HEK293 (cell line): Measurements from ENCODE around the gene SLC22A16.

ENCODE experiments used
- CTCF ChIA-PET: fragments of 350-600 bp; formaldehyde crosslinking; extraction: SDS; loops from one replicate; lab custom pipeline; 2021; ENCODE audit warnings: antibody characterized with exemption; lab: Yijun Ruan, JAX
- POLR2A ChIA-PET: fragments of 300-600 bp; formaldehyde crosslinking; extraction: SDS; loops from one replicate; lab custom pipeline; 2020; ENCODE audit warnings: antibody characterized with exemption, inconsistent platforms; lab: Yijun Ruan, JAX
- H3K27ac ChIP-seq: fragments of 200-500 bp; sonication (Bioruptor generic); 2 replicates; pipeline ENCODE4 v1.5.1; 2014; ENCODE audit warnings: low read depth, low read length, control low read depth, inconsistent platforms; ENCODE audit errors: extremely low read depth
- H3K36me3 ChIP-seq, 2 experiments: fragments of 200-500 bp in 1 of 2; sonication (Bioruptor generic) in 1 of 2; 1 replicate in 1 of 2; 2 replicates in 1 of 2; pipeline ENCODE4 v1.5.1; 2014 to 2017; ENCODE audit warnings: inconsistent platforms in 2 of 2, low read length in 2 of 2; ENCODE audit not compliant: control insufficient read depth in 2 of 2, insufficient read depth in 1 of 2
- H3K4me1 ChIP-seq: fragments of 200-500 bp; sonication (Bioruptor generic); 2 replicates; pipeline ENCODE4 v1.5.1; 2014; ENCODE audit warnings: mild to moderate bottlenecking, low read length, inconsistent platforms; ENCODE audit not compliant: control insufficient read depth, insufficient read depth
- H3K4me3 ChIP-seq: 2 replicates; pipeline ENCODE4 v1.5.1; 2011; ENCODE audit warnings: low read depth, mild to moderate bottlenecking, control low read depth, low read length, moderate library complexity
- H3K9me3 ChIP-seq: fragments of 200-500 bp; sonication (Bioruptor generic); 2 replicates; pipeline ENCODE4 v1.5.1; 2014; ENCODE audit warnings: low read depth, low read length, inconsistent platforms; ENCODE audit not compliant: control insufficient read depth, insufficient read depth
- CTCF ChIP-seq: fragments of 450-650 bp; formaldehyde crosslinking; IDR thresholded peaks from 2 replicates; pipeline ENCODE4 v1.5.1; 2016; ENCODE audit warnings: missing biosample characterization, missing genetic modification characterization
- KLF17 ChIP-seq: fragments of 450-650 bp; formaldehyde crosslinking; IDR thresholded peaks from 2 replicates; pipeline ENCODE4 v1.5.1; 2016; ENCODE audit warnings: missing biosample characterization, missing genetic modification characterization
- ZBTB10 ChIP-seq: fragments of 450-650 bp; formaldehyde crosslinking; IDR thresholded peaks from 2 replicates; pipeline ENCODE4 v1.5.1; 2016; ENCODE audit warnings: missing biosample characterization, missing genetic modification characterization
- ZFP41 ChIP-seq: fragments of 450-650 bp; formaldehyde crosslinking; IDR thresholded peaks from 2 replicates; pipeline ENCODE4 v1.5.1; 2016; ENCODE audit warnings: missing biosample characterization, missing genetic modification characterization, borderline replicate concordance
- ZNF140 ChIP-seq: fragments of 450-650 bp; formaldehyde crosslinking; IDR thresholded peaks from 2 replicates; pipeline ENCODE4 v1.5.1; 2016; ENCODE audit warnings: missing biosample characterization, missing genetic modification characterization
- ZNF18 ChIP-seq: fragments of 450-650 bp; formaldehyde crosslinking; IDR thresholded peaks from 2 replicates; pipeline ENCODE4 v1.5.1; 2016; ENCODE audit warnings: missing biosample characterization, missing genetic modification characterization
- ZNF184 ChIP-seq: fragments of 450-650 bp; IDR thresholded peaks from 2 replicates; pipeline ENCODE4 v1.5.1; 2018; ENCODE audit warnings: missing biosample characterization, mild to moderate bottlenecking, missing genetic modification characterization
- ZNF221 ChIP-seq: fragments of 450-650 bp; formaldehyde crosslinking; IDR thresholded peaks from 2 replicates; pipeline ENCODE4 v1.5.1; 2017; ENCODE audit warnings: missing biosample characterization, missing genetic modification characterization, borderline replicate concordance
- ZNF26 ChIP-seq: fragments of 450-650 bp; formaldehyde crosslinking; IDR thresholded peaks from 2 replicates; pipeline ENCODE4 v1.5.1; 2016; ENCODE audit warnings: missing biosample characterization, missing genetic modification characterization
- ZNF292 ChIP-seq: fragments of 450-650 bp; formaldehyde crosslinking; IDR thresholded peaks from 2 replicates; pipeline ENCODE4 v1.5.1; 2016; ENCODE audit warnings: low read depth, missing biosample characterization, missing genetic modification characterization, borderline replicate concordance
- ZNF354C ChIP-seq: fragments of 450-650 bp; formaldehyde crosslinking; IDR thresholded peaks from 2 replicates; pipeline ENCODE4 v1.5.1; 2016; ENCODE audit warnings: missing biosample characterization, missing genetic modification characterization, low read depth, borderline replicate concordance
- ZNF501 ChIP-seq: fragments of 450-650 bp; formaldehyde crosslinking; IDR thresholded peaks from 2 replicates; pipeline ENCODE4 v1.5.1; 2016; ENCODE audit warnings: missing biosample characterization, missing genetic modification characterization
- ZNF621 ChIP-seq: fragments of 450-650 bp; formaldehyde crosslinking; IDR thresholded peaks from 2 replicates; pipeline ENCODE4 v1.5.1; 2017; ENCODE audit warnings: missing biosample characterization, missing genetic modification characterization
- ZSCAN18 ChIP-seq: fragments of 450-650 bp; formaldehyde crosslinking; IDR thresholded peaks from 2 replicates; pipeline ENCODE4 v1.5.1; 2016; ENCODE audit warnings: missing biosample characterization, missing genetic modification characterization

The SLC22A16 gene

GRCh38 chr6:110390404-110390803 lies 86.0 kb downstream of the SLC22A16 start:
- POLR2A ChIA-PET = interaction anchor here (1.4 kb wide), 1 partner anchor 211 kb away, joined by 5 read pairs; no protein-coding TSS in a partner anchor
- peaks cover 10% of the 10 kb centered on the region for H3K4me1 ChIP-seq
- H3K36me3 ChIP-seq = no peaks in the 10 kb centered on the region
- CTCF ChIA-PET = interaction anchor here (0.5 to 7.7 kb wide), 36 partner anchors 10 to 1880 kb away, joined by 3 to 98 read pairs (median 4); no protein-coding TSS in a partner anchor
- no peak overlapping the region for H3K27ac ChIP-seq
- no peak overlapping the region for H3K4me3 ChIP-seq
- TF ChIP-seq ZSCAN18 (tag by site-specific recombination) (no peak), ZNF501 (no peak), ZBTB10 (tag by site-specific recombination) (no peak), ZNF184 (no peak), ZNF621 (tag by site-specific recombination) (no peak), CTCF (no peak), ZNF354C (no peak), ZNF221 (no peak), ZNF292 (tag by site-specific recombination) (no peak), ZNF140 (tag by site-specific recombination) (no peak), ZNF26 (tag by site-specific recombination) (no peak), ZNF18 (tag by site-specific recombination) (no peak), ZFP41 (tag by site-specific recombination) (no peak), KLF17 (no peak)
- H3K9me3 ChIP-seq = no peaks in the 10 kb centered on the region
